Chondrocyte (in vitro differentiated cells): ENCODE data around the gene CXCL12. TPM values are rescaled to one million over a fixed set of nuclear protein-coding genes. Genes with fewer than 3 reads are reported as not detected.

Source experiments
- DNase-seq: peaks from one replicate; pipeline ENCODE4 v3.0.0; 2021; ENCODE audit warnings: mixed read lengths, low spot score
- H3K27ac Mint-ChIP-seq: one replicate; pipeline ENCODE4 v1.8.0; 2021; ENCODE audit warnings: mild to moderate bottlenecking, moderate library complexity, mixed read lengths; ENCODE audit not compliant: unreplicated experiment
- H3K27me3 Mint-ChIP-seq: 2 replicates; pipeline ENCODE4 v1.8.0; 2021; ENCODE audit warnings: low read depth, mixed read lengths
- H3K36me3 Mint-ChIP-seq: 2 replicates; pipeline ENCODE4 v1.8.0; 2021; ENCODE audit warnings: low read depth, mixed read lengths
- H3K4me1 Mint-ChIP-seq: 2 replicates; pipeline ENCODE4 v1.8.0; 2021; ENCODE audit warnings: low read depth, mild to moderate bottlenecking, mixed read lengths
- H3K4me3 Mint-ChIP-seq: one replicate; pipeline ENCODE4 v1.8.0; 2021; ENCODE audit warnings: mild to moderate bottlenecking, moderate library complexity, mixed read lengths; ENCODE audit not compliant: unreplicated experiment
- H3K9me3 Mint-ChIP-seq: 2 replicates; pipeline ENCODE4 v1.8.0; 2021; ENCODE audit warnings: low read depth, mixed read lengths
- total RNA-seq: library from RNA; stranded (reverse); gene quantifications from 3 replicates; pipeline ENCODE4 v1.2.1, GENCODE V29; 2021
- TF ChIP-seq, protein P1 (sequence below): fragments of 200-600 bp; sonication (generic); IDR thresholded peaks from 2 replicates; pipeline ENCODE4 v1.5.0; 2021; ENCODE audit warnings: antibody characterized with exemption, mild to moderate bottlenecking, moderate library complexity

The CXCL12 gene
- total RNA-seq, 1 donor from 2014 or later, result 65.5 TPM

DNA sequence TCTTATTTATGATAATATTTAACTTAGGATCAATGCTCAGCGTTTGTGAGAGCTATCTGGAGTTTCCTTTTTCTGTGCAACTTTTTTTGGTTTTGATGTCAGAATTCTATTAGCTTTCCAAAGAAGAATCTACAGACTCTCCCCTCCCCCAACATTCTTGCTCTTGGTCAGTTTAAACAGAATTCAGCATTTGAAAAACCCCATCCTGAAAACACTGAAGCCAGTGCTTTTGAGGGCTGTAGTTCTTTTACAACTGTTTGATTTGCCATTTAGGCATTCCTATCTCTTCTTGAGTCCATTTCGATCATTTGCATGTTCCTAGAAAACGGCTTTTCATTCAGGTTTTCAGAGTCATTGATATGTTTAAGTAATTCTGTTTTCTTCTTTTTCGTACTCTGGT, 15.6 kb upstream of the CXCL12 start:
- Mint-ChIP-seq H3K4me3 (no peak overlapping the region), H3K27ac (no peak overlapping the region), H3K4me1 (no peaks in the 10 kb centered on the region), H3K9me3 (peaks cover 5% of the 10 kb centered on the region), H3K27me3 (peaks cover 29% of the 10 kb centered on the region), H3K36me3 (peaks cover 2% of the 10 kb centered on the region)
- TF ChIP-seq, protein P1, sequence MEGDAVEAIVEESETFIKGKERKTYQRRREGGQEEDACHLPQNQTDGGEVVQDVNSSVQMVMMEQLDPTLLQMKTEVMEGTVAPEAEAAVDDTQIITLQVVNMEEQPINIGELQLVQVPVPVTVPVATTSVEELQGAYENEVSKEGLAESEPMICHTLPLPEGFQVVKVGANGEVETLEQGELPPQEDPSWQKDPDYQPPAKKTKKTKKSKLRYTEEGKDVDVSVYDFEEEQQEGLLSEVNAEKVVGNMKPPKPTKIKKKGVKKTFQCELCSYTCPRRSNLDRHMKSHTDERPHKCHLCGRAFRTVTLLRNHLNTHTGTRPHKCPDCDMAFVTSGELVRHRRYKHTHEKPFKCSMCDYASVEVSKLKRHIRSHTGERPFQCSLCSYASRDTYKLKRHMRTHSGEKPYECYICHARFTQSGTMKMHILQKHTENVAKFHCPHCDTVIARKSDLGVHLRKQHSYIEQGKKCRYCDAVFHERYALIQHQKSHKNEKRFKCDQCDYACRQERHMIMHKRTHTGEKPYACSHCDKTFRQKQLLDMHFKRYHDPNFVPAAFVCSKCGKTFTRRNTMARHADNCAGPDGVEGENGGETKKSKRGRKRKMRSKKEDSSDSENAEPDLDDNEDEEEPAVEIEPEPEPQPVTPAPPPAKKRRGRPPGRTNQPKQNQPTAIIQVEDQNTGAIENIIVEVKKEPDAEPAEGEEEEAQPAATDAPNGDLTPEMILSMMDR, result no peak
- no peak for DNase-seq

DNA sequence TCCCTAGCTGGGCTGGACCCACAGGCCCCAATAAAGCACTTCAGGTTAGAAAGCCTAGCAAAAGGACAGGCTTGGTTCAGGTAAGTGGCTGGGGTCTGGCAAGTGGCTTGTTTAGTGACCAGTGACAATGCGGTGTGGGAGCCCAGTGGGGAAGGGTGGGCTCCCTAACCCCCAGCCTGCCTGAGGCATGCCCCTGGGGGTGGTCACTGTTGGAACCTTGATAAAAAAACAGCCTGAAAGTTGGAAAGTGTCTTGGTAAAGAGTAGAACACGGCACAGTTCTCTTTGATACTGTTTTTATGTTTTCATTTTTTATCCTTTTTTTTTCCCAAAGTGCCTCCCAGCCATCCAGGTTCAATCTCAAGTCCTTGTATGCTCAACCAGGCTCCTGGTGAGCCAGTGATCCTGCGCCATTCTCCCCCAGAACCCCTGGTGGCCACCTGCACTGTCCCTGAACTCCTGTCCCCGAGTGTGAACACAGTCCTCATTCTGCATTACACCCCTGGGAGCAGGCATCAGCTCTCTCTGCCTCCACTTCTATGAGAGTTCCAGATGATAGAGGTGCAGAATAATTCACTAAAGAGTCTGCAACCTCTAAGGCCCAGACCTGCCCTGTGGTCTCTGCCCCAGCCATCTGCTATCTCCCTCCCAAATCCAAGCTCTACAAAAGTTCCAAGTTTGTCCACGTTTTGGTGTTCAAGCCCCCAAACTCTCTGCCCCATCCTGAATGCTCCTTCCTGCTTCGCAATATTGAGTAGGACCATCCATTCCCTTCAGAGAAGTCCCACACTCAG, 15.0 kb upstream of the CXCL12 start:
- no peak for DNase-seq
- Mint-ChIP-seq H3K4me3 (no peak overlapping the region), H3K36me3 (no peaks in the 10 kb centered on the region), H3K27me3 (peaks cover 31% of the 10 kb centered on the region), H3K9me3 (peaks cover 2% of the 10 kb centered on the region), H3K4me1 (no peaks in the 10 kb centered on the region), H3K27ac (no peak overlapping the region)
- TF ChIP-seq, protein P1, result no peak

DNA sequence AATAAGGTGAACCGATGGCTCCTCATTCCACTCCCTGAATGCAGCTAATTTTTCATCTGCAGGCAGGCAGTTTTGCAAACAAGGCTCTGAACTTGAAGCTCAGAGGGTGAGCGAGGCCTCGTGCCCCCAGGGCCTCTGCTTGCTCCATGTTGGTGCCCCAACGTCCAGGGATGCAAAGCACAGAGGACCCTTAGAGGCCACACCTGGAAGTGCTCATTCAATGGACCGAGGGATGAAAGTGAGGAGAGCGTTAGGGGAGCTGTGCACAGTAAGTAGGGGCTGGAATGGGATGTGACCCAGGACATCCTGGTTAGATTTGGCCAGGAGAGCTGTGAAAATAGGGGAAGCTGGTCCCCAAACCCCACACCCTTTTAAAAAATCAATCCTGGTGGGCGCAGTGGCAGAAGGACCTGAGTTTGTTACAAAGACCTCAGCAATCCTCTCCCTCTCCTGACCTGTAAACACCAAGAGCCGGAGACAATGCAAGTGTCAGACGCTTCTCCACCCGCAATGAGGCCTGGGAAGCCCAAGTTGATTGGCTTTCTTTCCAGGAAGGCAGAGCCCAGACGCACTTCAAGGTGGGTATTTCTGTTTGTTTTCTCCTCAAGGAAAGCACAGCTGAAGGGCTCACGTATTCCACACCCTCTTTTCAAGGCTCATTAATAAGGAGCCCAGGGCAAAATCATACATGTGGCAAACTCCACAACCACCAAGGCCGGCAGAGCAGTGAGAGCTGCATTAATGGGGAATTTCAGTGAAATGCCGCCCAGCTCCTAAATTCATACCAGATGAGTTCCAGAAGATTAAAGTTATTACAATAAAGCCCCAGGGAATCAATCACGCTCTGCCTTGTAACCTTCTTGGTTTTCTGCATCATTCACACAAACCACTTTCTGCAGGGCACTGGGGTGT, 14.1 kb upstream of the CXCL12 start:
- Mint-ChIP-seq H3K27me3 (peaks cover 31% of the 10 kb centered on the region), H3K27ac (no peak overlapping the region), H3K36me3 (no peaks in the 10 kb centered on the region), H3K4me1 (no peaks in the 10 kb centered on the region), H3K9me3 (no peaks in the 10 kb centered on the region), H3K4me3 (no peak overlapping the region)
- no peak for DNase-seq
- TF ChIP-seq, protein P1, result no peak

DNA sequence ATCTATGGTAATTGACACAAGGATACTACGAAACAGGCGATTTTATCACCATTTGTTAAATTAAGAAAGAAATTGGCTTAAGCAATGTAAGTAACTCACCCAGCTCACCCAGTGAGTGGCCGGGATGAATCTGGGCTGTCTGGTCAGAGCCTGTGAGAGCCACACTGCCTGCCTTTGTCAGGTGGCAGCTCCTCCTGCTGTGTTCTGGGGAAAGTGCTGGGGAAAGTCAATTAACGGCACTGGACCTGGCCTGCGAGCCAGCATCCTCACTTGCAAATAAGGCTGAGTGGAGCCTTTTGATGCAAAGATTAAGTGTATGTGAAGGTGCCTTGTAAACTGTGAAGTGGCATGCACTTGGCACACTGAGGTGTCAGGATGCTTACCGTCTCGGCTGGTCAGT, 13.4 kb upstream of the CXCL12 start:
- Mint-ChIP-seq H3K4me3 (no peak overlapping the region), H3K4me1 (no peaks in the 10 kb centered on the region), H3K36me3 (no peaks in the 10 kb centered on the region), H3K27ac (no peak overlapping the region), H3K27me3 (peaks cover 31% of the 10 kb centered on the region), H3K9me3 (no peaks in the 10 kb centered on the region)
- DNase-seq, result no peak
- TF ChIP-seq, protein P1, result no peak

DNA sequence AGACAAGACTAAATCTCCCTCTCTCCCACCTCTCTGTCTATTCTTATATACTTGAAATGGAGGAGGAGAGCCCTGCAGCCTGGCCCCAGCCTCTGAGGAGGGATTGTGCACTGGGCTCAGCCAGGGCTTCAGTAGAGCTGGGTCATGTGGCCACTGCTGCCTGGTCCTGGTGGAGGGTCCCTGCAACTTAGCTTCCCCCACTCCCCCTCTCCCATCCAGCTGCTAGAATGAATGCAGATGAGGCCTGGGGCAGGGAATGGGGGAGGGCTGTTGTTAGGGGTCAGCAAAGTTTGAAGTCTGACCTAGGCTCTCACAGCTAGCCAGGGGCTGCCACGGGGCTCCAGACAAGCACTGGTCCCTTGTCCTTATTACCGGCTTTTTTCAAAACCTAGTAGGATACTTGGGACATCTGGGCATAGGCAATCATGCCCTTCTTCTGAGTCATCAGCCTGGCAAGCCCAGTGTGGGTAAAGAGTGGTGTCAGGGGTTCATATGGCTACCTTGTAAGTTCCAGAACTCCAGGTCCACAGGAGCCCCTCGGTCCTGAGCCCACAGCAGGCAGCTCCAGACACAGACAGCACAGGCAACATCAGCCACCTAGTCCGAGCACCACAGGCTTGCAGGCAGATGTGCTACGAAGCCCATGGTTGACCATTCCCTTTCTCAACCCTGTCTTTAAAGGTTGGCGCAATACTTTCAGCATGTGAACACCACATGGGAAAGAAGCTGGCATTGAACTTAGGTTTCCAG, 12.8 kb upstream of the CXCL12 start:
- H3K27ac Mint-ChIP-seq, result no peak overlapping the region
- no peak for DNase-seq
- no peaks in the 10 kb centered on the region for H3K9me3 Mint-ChIP-seq
- TF ChIP-seq, protein P1, result no peak
- H3K36me3 Mint-ChIP-seq, result no peaks in the 10 kb centered on the region
- H3K27me3 Mint-ChIP-seq, result peaks cover 31% of the 10 kb centered on the region
- H3K4me1 Mint-ChIP-seq, result no peaks in the 10 kb centered on the region
- H3K4me3 Mint-ChIP-seq, result no peak overlapping the region
